ENCODE data around the gene MFRP. TPM values are rescaled to one million over a fixed set of nuclear protein-coding genes. Genes with fewer than 3 reads are reported as not detected.

The MFRP gene
- total RNA-seq (2022; extraction: Qiagen RNA extraction): not detected in 5 replicates

GRCh38 chr11:119346605-119347004, at the start of gene MFRP:
Gene MFRP, minus strand, starts transcription at chr11:119346705. Its CDS starts 192 bp downstream, at chr11:119346513.

DNA sequence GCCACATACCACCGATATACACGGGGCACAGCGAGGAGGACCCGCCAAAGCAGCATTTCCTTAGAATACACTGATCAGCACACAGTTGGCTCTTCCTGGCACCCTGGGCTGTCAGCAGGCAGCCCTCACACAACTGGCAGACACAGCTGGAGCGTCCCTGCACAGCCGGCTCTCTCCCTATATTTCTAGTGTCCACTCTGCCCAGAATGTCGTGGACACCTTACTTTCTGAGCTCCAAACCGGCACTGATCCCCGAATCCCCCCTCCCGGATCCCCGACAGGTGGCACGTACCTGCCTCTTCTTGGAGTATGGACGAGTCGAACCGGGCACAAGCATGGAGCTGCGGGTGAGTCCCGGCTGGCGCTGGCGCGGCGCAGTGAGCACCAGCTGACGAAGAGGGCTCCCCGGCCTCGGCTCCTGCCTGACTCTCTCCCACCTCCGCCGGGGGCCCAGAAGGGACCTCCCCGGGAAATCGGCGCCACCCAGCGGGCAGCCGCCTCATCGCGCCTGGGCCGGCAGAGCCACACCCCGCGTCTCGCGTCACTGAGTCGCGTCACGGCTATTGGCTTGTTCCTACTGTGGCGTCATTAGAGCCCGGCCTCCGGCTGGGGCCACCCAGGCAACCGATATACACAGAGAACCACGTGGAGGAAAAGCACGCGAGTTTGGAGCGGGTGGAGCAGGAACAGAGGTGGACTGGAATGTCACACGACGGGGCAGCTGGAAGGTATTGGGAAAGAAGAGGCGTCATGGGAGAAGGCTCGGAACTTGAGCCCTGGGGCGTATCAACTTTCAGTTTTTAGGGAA, 34.9 kb upstream of the MFRP start, which contains the start of gene USP2:
Gene USP2, minus strand, starts transcription at position 510 of the 808 bp plus-strand sequence. CDS start 8,210 bp downstream, outside the sequence.

DNA sequence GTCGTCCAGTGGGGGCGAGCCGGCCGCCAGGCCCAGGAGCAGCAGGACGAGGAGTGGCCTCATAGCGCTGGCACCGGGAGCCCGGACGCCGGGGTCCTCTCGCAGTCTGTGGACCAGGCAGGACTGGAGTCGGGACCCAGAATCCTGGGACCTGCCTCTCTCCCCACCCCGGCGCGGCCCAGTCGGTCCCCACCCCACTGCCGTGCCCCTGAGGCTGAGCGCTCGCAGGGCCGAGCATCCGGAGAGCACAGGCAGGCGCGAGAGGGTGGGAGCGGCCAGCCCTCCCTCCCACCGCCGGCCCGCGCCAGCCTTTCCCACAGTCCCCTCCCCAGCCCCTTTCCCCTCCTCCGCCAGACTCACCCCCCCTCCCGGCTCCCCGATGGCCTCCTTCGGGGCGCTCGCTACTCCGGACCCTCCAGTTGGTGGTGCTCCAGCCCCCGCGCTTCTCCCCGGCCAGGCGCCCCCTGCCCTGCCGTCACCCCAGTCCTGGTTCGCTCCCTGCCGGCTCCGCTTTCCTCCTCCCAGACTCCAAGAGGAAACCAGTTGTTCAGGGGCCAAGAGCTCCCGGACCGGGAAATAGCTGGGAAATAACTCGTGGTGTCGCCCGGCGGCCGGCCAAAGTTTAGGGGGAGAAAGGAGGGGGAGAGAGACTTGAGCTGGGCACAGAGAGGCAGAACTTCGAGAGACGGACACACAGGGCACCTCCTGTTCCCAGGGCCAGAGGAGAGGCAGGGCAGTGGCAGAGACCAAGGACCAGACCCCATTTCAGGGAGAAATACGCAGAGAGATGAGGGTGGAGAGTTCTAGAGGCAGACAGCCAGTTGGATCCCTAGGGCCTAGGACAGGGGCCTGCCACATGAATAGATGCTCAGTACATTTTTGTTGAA, 5.9 kb downstream of the MFRP start, which contains the start of gene C1QTNF5:
Gene C1QTNF5, minus strand, starts transcription at position 549 of the 887 bp plus-strand sequence. Its CDS starts 486 bp downstream, at position 63.

DNA sequence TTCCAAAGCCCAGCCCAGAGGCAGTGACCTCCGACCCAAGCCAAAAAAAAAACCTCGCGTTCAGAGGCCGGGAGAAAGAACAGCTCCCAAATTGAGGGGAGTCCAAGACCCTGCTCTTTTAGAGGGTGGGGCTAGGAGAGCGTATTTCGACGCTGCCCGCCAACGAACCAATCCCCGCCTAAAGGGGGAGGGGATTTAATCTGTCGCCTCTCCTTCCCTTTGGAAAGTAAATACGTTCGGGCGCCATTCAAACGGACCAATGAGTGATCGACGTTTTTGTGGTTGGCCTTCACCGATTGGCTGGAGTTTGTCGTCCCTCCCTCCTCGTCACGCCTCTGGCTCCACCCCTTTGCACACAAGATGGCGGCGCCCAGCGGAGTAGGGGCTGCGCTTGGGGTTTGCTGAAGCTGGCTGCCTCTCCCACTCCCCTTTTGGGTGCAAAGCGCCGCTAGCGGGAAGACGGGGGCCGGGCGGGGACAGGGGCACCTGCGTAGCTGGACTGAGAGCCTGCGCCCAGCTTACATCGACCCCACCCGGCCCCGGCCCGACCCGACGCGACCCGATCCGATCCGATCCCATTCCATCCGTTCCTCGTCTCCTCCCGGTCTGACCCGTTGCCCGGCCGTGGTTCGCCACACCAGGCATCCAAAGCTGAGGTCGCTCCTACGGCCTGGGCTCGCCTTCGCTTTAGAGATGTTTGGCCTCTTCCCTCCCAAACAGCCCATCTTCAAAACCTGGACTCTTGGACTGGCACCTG, 12.2 kb downstream of the MFRP start, which contains the start of gene RNF26:
Gene RNF26, plus strand, starts transcription at position 354 of the 757 bp plus-strand sequence. CDS start 596 bp downstream, outside the sequence.

GRCh38 chr11:119316729-119317591, 29.5 kb downstream of the MFRP start, which contains the start of gene MCAM:
Gene MCAM, minus strand, starts transcription at chr11:119317130. Its CDS starts 29 bp downstream, at chr11:119317101.

Other genes starting within 250 kb of the MFRP start
- 30.3 to 37.9 TPM (median 36.3 TPM) in 5 replicates for gene DPAGT1, start 244.9 kb downstream of the MFRP start, total RNA-seq (2022; extraction: Qiagen RNA extraction)
- 4.1 to 5.7 TPM (median 5.0 TPM) in 5 replicates for gene C2CD2L, start 239.4 kb downstream of the MFRP start, total RNA-seq (2022; extraction: Qiagen RNA extraction)
- 9.2 to 10.8 TPM (median 9.4 TPM) in 5 replicates for gene HINFP, start 225.1 kb downstream of the MFRP start, total RNA-seq (2022; extraction: Qiagen RNA extraction)
- 0.27 to 0.52 TPM (median 0.33 TPM) in 5 replicates for gene ABCG4, start 197.7 kb downstream of the MFRP start, total RNA-seq (2022; extraction: Qiagen RNA extraction)
- gene NLRX1, start 178.0 kb downstream of the MFRP start, total RNA-seq (2022; extraction: Qiagen RNA extraction): 10.4 to 11.6 TPM (median 10.9 TPM) in 5 replicates
- 0.06 to 0.20 TPM (median 0.14 TPM) in 5 replicates for gene NHERF4, start 161.2 kb downstream of the MFRP start, total RNA-seq (2022; extraction: Qiagen RNA extraction)
- 5.8 to 8.9 TPM (median 7.6 TPM) in 5 replicates for gene CBL, start 140.4 kb downstream of the MFRP start, total RNA-seq (2022; extraction: Qiagen RNA extraction)
- gene MCAM, start 29.6 kb downstream of the MFRP start, total RNA-seq (2022; extraction: Qiagen RNA extraction): 10.4 to 12.7 TPM (median 11.5 TPM) in 5 replicates
- 31.1 to 39.1 TPM (median 36.8 TPM) in 5 replicates for gene RNF26, start 12.2 kb downstream of the MFRP start, total RNA-seq (2022; extraction: Qiagen RNA extraction)
- gene C1QTNF5, start 5.8 kb downstream of the MFRP start, total RNA-seq (2022; extraction: Qiagen RNA extraction): not detected in 5 replicates
- gene USP2, start 35.0 kb upstream of the MFRP start, total RNA-seq (2022; extraction: Qiagen RNA extraction): 1.0 to 1.9 TPM (median 1.2 TPM) in 5 replicates
- 13.3 to 23.6 TPM (median 16.1 TPM) in 5 replicates for gene THY1, start 76.5 kb upstream of the MFRP start, total RNA-seq (2022; extraction: Qiagen RNA extraction)